GM10847 (cell line): ENCODE results near the gene C4B.
"Not testable (repeated sequence)": the region's sequence is repeated elsewhere in the genome, so short reads cannot be mapped to it uniquely, and the experiment has no call there.

Experiments used
- POLR2A ChIP-seq: IDR thresholded peaks from 2 replicates; pipeline ENCODE4 v1.6.1; 2011; ENCODE audit not compliant: insufficient read length; ENCODE audit errors: extremely low read depth

Gene C4B

DNA sequence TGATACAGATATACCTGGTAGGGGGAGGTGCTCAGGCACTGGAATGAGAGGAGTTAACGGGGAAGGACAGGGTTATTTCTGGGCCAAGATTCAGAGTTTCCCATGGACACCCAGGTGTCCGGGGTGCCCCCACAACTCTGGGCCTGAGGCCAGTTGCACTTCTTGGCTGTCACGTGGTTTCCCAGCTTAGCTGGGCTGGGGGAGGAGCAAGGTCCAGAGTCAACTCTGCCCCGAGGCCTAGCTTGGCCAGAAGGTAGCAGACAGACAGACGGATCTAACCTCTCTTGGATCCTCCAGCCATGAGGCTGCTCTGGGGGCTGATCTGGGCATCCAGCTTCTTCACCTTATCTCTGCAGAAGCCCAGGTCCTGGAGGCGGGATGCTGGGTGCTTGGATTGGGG is at the start of gene C4B:
Gene C4B (plus strand): TSS at position 249 of the 400 bp plus-strand sequence. CDS start 51 bp downstream, at position 300.
- TF ChIP-seq POLR2A: not testable (repeated sequence)

DNA sequence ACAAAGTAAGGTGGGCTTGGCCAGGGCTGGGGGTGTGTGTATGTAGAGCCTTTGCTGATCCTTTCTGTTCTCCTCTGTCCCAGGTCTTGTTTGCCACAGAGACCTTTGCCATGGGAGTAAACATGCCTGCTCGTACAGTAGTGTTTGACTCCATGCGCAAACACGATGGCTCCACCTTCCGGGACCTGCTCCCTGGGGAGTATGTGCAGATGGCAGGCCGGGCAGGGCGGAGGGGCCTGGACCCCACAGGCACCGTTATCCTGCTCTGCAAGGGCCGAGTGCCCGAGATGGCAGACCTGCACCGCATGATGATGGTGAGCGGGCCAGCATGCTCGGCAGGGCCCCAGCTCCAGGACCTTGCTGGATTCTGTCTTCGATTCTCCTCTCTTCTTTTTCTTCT is 48.9 kb upstream of the C4B start:
- no peak for TF ChIP-seq POLR2A

DNA sequence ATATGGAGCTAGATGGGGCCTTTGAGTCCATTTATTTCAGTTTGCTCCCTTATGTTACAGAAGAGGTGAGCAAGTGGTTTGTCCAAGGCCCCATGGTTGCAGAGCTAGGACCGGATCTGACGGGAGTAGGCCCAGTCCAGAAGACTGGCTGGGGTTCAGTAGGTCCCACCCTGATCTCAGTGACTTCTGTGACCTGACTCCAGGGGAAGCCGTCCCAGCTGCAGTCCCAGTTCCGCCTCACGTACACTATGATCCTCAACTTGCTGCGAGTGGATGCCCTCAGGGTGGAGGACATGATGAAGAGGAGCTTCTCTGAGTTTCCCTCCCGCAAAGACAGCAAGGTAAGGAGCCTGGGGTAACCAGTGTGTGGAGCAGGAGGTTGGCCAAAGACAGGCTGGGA is 48.1 kb upstream of the C4B start:
- TF ChIP-seq POLR2A: no peak

DNA sequence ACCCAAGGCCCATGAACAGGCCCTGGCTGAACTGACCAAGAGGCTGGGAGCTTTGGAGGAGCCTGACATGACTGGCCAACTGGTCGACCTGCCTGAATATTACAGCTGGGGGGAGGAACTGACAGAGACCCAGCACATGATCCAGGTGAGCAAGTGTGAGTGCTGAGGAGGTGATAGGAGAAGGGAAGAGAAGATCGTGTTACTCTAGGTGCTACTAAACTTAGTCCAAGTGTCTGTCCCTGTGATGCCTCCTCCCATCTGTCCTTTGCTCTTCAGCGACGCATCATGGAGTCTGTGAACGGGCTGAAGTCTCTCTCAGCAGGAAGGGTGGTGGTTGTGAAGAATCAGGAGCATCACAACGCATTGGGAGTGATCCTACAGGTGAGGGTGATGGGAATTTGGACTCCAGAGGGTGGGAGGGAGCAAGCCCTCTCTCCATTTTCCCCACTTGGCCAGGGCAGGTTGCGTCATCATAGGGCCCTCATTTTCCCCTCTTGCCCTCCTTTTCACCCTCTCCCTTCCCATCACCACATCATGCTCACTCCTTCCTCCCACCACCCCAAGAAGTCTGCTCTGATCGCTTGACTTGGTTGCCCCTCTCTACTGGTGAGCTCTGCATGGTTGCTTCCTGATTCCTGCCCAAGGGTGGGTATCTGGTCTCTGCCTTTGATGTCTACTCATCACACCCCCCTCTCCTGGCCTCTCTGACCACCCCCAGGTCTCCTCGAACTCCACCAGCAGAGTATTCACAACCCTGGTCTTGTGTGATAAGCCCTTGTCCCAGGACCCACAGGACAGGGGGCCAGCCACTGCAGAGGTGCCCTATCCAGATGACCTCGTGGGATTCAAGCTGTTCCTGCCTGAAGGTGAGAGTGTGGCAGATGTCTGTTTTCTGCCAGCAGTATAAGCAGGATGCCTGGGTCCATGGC is 47.3 kb upstream of the C4B start:
- TF ChIP-seq POLR2A: no peak

DNA sequence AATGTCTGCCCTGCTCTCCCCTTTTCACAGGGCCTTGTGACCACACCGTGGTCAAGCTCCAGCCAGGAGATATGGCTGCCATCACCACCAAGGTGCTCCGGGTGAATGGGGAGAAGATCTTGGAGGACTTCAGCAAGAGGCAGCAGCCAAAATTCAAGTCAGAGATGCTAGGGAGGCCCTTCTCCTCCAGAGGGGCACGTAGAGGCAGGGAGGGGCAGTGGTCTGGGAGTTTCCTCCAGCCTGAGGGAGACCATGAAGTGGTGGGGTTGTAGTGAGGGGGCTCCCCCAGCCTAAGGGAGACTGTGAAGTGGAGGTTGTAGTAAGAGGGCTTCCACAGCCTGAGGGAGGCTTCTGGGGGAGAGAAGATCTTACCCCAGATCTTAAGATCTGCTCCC is 46.7 kb upstream of the C4B start:
- TF ChIP-seq POLR2A: no peak

DNA sequence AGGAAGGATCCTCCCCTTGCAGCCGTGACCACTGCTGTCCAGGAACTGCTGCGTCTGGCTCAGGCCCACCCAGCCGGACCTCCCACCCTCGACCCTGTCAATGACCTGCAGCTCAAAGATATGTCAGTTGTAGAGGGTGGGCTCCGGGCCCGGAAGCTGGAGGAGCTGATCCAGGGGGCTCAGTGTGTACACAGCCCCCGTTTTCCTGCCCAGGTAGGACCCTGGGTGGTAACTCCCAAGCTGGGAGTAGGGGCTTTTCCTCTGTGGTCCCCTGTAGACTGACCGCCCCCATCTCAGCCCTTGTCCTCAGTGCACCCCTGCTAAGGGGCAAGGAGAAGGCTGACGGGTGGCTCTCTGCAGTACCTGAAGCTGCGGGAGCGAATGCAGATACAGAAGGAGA is 46.3 kb upstream of the C4B start:
- no peak for TF ChIP-seq POLR2A

DNA sequence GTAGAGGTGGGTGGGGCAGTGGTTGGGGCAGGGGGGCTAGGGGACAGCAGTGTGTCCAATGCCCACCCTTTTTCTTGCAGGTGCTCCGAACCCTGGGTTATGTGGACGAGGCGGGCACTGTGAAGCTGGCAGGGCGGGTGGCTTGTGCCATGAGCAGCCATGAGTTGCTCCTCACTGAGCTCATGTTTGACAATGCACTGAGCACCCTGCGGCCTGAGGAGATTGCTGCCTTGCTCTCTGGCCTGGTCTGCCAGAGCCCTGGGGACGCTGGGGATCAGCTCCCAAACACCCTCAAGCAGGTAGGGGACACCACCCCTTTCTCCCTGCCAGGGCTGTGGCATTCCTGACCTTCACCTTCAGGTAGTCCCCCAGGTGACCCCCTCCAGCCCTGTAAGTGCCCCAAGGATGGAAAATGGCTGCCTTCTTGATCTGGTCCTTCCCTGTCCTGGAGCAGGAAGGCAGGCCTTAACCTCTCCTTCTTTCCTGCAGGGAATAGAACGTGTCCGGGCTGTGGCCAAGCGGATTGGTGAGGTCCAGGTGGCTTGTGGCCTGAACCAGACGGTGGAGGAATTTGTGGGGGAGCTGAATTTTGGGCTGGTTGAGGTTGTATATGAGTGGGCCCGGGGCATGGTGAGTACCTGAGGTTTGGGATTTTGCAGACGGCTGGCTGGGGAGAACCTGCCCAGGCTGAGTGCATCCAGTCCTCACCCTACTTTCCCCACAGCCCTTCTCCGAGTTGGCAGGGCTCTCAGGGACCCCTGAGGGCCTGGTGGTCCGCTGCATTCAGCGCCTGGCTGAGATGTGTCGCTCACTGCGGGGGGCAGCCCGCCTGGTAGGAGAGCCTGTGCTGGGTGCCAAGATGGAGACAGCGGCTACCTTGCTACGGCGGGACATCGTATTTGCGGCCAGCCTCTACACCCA is 45.5 kb upstream of the C4B start:
- TF ChIP-seq POLR2A: no peak

DNA sequence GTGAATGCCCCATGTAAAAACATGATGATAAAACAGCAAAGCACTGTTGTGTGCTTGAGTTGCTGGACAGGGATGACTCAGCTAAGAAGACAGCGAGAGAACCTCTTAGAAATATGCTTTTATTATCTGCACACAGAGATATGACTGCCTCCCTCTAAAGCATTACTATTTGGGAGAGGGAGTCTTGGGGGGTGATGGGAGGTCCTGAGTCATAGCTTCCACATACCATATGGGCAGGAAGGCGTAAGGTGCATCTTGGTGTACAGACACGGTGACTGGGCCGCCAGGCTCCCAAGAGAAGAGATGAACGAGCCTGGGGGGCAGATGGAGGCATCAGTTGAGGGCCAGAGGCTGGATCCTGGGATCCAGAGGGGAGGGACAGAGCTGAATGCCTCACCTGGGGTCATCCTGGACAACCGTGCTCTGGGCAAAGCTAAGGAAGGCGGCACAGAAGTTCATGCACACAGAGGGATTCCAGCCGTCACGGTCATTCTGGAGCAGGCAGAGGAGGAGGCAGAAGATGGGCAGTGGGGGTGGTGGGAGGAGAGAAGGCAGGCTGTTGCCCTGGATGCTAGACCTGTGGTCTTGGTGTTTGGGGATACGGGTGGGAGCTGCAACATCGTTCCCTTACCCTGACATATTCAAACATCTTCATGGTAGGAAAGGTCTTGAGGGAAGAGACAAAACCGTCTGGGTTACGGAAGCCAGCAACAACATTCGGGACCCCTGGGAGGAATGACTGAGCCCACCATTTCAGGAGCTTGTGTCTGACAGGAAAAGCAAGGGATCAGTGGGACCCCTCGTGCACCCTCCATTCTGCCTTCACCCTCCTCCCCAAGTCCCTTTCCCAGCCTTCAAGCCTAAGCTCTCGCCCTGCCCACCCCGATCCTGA is 44.6 kb upstream of the C4B start:
- no peak for TF ChIP-seq POLR2A

DNA sequence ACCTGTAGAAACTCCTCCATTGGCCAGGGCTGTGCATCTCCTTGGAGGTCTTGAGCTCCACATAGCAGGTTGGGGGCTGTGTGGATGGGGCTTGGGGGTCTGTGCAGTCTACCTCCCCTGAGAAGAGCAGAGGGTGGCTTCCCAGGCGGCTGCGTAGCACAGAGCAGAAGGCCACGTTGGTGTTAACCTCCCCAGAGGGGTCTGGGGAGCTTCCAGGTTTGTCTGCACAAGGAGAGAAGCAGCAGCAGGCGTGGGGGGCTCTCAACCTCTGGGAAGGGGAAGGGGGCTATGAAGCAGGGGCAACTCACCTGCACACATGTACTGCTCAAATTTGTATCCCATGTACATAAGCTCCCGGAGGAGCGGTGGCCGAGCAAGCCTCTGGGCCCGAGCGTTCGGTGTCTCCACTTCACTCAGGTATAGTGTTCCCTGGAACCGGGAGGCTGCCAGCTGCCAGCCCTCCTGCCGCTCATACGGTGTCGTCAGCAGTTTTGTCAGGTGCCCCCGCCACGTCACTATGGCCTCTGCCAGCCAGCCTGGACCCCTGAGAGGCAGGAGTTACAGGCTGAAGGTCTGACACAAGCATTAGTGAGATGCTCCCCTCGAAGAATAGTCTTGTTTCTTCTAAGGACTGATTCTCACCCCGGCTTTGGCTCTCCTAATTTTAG is 43.9 kb upstream of the C4B start:
- no peak for TF ChIP-seq POLR2A

DNA sequence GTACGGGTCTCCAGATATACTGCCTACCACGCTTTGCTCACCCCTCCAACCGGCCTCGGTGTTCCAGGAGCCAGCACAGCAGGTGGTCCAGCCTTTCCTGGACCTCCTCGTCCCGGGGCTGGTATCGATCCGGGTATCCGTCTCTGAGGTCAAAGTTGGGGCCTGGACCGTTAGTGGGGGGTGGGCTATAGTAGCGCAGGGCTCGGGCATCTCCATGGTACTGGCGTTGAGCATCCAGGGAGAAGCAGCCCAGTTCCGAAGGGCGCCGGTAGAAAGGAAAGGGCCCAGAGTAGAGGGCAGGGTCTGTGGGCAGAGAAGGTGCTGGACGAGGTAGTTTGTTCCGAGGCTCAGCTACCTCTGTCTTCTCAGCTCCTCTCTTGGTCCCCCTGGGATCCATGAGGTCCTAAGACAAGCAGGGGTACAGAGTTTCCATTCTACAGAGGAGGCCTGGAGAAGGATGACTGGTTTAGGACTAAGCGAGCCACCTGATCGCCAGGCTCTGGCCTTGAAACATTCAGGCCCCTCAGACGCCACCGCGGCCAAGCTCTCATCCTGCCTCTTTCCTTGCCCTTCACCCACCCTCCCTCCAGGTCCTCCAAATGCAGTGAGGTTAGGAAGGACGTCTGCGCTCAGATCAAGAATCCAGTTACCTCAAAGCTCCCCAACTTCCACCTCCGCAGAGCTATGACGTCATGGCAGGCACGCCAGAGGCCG is 43.2 kb upstream of the C4B start:
- TF ChIP-seq POLR2A: no peak

DNA sequence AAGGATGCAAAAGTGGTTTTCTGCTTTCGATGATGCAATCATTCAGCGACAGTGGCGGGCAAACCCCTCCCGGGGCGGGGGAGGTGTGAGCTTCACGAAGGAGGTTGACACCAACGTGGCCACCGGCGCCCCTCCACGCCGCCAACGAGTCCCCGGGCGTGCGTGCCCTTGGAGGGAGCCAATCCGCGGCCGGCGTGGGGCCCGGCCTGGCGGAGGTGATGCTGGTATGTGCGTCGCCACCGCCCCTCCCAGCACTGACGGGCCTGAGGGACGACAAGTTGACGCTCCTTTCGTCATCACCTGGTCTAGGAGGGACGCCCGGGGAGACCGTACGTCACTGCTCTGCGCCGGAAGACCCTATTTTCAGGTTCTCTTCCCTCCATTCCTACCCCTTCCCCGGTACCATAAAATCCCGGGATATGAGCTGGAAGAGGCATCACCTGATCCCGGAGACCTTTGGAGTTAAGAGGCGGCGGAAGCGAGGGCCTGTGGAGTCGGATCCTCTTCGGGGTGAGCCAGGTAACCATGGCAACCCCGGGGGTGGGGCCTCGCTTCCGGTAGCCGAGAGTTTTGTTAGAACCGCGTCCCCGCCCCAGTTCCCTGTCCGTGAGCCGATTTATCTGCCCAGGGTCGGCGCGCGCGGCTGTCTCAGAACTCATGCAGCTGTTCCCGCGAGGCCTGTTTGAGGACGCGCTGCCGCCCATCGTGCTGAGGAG is 42.4 kb upstream of the C4B start, which contains the start of gene DXO:
Gene DXO (minus strand): TSS at position 146 of the 716 bp plus-strand sequence. CDS start 463 bp downstream, outside the sequence.
- peak; percentile 24 for TF ChIP-seq POLR2A

DNA sequence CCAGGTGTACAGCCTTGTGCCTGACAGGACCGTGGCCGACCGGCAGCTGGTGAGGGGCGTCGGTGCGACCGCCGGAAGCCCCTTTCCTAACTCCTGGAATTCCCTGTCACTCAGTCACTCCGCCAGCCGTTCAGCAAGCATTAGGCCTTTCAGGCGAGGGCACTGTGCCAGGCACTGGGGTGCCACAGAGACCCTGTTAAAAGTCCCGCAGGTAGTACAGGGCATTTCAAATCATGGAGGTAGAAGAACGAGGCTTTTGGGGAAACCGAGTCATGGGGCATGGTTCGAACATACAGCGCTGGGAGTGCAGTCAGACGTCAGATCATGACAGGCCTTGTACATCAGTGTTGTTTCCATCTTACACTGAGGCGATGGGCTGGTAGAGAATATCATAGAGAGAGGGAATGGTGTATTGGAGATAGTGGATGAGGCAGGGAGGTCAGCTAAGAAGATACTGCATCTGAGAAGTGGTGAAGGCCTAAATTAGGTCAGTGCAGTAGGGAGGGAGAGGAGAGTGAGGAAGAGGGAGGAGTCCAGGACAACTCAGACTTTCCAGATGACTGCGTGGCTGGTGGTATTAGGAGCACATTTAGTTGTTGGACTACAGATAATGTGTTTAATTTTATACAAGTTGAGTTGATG is 41.8 kb upstream of the C4B start:
- TF ChIP-seq POLR2A: no peak
